ENCODE results near the gene AZU1.

- TF ChIP-seq USF2 (IDR thresholded peaks at IDR 0.05) (no peak), EP300 (IDR thresholded peaks at IDR 0.05) (no peak), POLR2A (IDR thresholded peaks at IDR 0.05; ENCODE audit: low read length) (no peak), HDAC2 (IDR thresholded peaks at IDR 0.05) (no peak), RCOR1 (IDR thresholded peaks at IDR 0.05; ENCODE audit: low read depth, low read length) (no peak), CTCF (IDR thresholded peaks at IDR 0.05) (no peak), NR3C1 (IDR thresholded peaks at IDR 0.05) (no peak), HES2 (IDR thresholded peaks at IDR 0.05) (no peak), BCL3 (IDR thresholded peaks at IDR 0.05) (no peak)
These were observed 46.0 kb downstream of the AZU1 start for GRCh38 chr19:873561-874041.
